T-helper 22 cell (primary cell): ENCODE measurements around the gene CHMP2A.
"Not testable (repeated sequence)": the region's sequence is repeated elsewhere in the genome, so short reads cannot be mapped to it uniquely, and the experiment has no call there.

Experiments
- DNase-seq: peaks from one replicate; pipeline ENCODE4 v3.0.0-alpha.2; 2020; ENCODE audit warnings: low read depth

The CHMP2A gene

DNA sequence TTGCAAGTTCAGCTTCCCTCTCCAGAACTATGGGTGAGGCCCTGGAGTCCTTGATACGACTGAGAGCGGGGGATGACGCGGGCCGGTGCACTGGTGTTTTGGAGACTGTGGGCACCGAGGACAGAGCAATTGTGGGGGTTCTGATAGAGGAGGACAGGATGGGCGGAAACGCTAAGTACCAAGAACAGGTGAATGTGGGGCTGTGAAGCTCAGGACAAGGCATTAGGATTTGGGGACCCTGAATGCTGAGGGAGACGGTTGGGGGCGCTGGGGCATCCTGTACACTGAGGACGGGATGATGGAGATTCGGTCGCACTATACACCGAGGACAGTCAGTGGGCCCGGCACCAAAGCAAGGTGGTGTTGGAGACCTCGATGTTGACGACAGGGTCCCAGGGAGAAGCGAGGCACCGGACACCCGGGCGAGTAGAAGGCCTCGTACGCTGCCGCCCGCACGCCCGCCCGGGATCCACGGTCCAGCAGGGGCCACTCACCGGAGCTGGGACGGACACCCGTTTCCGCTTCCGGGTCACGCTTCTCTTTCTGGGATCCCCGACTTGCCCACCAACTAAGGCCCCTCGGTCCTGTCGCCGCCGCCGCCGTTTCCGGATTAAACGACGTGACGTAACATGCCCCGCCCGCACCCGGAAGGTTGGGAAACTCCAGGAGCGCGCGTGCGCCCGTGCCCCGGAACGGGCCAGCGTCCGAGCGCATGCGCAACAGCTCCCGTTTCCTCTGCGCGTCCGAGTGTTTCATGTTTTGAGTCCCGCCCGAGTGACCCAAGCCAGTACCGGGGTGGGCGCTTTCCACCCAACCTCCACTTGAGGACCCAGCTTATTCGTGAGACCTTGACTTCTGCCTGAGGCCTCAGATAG, at the start of gene CHMP2A:
CHMP2A (minus strand) TSS at position 612 of the 875 bp plus-strand sequence. CDS start 893 bp downstream, outside the sequence.
- DNase-seq = peak; percentile 96

DNA sequence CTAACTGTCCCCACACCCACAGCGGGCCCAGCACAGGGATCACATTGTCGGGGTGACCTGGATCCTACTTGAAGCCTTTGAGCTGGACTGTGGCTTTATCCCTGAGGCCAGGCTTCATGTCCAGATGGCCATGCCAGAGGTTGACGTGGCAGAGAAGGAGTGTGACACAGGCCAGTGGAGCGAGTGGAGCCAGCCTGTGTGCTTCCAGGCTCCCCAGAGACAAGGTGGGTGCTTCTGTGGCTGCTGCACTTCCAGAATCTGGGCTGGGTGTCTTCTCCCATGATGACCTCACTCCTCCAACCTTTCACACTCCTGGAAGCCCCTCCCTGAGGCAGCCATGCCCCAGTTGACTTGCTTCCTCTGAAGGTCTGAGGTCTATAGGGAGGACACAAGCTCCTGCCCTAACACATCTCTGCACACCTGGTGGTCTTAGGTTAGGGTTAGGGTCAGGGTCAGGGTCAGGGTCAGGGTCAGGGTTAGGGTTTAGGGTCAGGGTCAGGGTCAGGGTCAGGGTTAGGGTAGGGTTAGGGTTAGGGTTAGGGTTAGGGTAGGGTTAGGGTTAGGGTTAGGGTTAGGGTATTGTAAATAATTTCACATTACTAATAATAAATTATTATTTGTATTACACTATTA, 31.3 kb upstream of the CHMP2A start:
- DNase-seq = no peak

DNA sequence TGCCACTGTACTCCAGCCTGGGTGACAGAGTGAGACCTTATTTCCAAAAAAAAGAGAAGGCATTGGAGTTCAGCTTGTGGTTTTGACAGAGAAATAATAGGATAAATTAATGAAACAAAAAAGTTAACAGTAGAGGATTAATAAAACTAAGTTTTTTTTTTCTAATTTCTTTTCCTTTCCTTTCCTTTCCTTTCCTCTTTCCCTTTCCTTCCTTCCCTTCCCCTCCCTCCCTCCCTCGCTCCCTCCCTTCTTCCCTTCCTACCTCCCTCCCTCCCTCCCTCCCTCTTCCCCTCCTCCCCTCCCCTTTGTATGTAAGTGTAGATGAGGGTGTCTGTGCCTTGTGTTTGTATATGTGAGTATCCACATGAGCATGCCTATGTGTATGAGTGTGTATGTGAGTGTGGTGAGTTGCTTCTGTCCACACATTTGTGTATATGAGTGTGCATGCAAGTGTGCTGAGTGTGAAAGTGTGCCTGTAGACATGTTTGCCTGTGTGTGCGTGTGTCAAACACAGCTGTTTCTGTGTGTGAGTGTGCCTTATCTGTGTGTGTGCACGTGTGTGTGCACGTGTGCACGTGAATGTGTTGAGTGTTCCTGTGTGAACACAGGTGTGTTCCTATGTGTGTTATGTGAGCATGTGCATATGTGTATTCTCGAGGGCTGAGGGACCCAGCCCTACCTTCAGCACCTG, 30.7 kb upstream of the CHMP2A start:
- no peak for DNase-seq

DNA sequence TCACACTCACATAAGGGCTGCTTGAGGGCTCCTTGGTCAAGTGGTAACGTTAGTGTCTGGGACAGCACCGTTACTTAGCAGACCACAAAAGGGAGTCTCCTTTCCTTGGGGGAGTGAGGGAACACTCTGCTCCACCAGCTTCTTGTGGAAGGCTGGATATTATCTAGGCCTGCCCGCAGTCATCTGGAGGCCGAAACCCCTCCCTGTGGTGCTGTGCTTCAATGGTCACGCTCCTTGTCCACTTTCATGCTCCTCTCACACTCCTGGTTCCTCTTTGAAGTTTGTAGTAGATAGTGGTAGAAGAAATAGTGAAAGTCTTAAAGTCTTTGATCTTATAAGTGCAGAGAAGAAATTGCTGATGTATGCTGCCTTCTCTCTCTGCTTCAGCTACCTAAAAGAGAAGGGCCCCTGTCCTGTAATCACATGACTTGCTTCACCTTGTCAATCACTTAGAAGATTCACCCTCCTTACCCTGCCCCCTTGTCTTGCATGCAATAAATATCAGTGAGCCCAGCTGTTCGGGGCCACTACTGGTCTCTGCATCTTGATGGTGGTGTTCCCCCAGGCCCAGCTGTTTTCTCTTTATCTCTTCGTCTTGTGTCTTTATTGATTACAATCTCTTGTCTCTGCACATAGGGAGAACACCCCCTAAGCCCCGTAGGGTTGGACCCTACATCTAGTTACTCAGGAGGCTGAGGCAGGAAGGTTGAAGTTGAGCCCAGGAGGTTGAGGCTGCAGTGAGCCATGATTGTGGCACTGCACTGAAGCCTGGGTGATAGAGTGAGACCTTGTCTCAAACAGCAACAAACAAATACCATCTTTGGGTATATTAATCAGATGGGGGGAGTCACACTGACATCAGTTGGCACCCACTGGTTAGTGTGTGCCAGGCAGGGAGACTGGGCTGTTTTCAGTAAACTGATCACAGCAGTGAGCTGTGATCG, 29.9 kb upstream of the CHMP2A start:
- DNase-seq = no peak

DNA sequence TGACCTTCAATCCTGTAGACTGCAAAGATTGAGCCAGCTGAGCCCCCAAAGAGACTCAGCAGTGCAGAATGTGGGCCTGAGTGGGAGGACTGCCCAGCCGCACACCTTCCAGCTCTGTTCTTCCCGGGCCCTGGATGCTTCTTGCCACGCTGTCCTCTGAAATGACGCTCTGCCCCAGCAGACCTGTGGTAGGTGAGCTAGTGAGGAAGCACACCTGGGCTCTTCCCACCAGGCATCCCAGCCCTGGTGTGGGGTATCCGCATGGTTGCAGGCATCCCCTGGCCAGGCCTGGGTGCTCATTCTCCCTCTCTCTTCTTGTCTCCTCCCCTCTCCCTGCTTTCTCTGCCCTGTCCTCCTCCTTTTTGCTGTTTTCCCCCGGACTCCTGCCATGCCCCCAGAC, 28.1 kb upstream of the CHMP2A start:
- no peak for DNase-seq

DNA sequence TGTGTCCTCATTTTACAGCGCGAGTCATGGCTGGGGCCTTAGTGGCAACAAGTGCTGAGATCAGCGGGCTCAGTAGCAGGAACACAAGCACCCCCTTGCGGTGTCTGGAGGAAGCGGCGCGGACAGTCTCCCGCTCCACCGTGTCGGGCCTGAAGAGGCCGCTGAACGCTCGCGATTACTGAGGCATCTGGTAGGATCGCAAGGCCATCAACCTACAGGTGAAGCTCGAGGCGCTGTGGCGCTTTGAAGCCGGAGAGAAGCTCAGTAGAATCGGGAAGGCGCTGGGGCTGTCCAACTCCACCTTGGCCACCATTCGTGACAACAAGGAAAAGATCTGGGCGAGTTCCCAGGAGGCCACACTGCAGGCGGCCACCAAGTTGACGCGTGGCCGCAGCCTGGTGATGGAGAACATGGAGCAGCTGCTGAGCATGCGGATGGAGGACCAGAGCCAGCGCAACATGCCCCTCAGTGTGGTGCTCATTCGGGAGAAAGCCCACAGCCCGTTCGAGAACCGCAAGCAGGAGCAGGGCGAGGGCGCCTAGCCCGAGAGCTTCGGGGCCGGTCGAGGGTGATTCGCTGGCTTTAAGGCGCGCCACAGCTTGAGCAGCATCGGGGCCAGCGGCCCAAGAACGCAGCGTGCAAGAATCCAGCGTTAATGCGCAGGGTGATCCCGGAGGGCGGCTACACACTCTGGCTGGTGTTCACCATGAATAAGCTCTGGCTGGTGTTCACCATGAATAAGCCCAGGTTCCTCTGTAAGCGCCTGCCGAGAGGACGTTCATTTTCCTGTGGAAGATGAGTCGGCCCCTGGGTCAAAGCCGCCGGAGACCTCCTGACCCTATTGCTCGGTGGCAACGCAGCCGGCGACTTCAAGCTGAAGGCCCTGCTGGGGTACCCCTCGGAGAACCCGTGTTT, 26.6 kb upstream of the CHMP2A start:
- DNase-seq = peak; percentile 66

DNA sequence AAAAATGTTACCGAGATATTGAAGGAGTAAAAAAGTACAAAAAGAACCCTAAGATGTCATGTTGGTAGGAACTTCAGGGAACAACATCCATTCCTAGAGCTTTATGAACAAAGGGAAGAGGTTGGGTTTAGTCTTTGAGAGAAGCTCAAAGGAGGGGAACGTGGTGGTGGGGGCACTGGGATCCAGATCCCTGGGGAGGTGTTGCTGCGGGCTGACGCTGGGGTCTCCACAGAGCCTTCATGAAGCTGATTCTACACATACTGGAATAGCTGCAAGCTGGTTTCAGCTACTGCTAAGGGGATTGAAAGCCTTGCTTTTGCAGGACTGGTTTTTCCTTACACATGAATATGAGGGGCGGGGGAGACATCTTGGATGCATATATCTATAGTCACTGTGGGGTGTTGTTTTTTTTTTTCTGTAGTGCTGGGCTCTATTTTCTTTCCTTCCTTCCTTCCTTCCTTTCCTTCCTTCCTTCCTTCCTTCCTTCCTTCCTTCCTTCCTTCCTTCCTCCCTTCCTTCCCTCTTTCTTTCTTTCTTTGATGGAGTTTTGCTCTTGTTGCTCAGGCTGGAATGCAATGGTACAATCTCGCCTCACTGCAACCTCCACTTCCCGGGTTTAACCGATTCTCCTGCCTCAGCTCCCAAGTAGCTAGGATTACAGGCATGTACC, 24.7 kb upstream of the CHMP2A start:
- DNase-seq = no peak

DNA sequence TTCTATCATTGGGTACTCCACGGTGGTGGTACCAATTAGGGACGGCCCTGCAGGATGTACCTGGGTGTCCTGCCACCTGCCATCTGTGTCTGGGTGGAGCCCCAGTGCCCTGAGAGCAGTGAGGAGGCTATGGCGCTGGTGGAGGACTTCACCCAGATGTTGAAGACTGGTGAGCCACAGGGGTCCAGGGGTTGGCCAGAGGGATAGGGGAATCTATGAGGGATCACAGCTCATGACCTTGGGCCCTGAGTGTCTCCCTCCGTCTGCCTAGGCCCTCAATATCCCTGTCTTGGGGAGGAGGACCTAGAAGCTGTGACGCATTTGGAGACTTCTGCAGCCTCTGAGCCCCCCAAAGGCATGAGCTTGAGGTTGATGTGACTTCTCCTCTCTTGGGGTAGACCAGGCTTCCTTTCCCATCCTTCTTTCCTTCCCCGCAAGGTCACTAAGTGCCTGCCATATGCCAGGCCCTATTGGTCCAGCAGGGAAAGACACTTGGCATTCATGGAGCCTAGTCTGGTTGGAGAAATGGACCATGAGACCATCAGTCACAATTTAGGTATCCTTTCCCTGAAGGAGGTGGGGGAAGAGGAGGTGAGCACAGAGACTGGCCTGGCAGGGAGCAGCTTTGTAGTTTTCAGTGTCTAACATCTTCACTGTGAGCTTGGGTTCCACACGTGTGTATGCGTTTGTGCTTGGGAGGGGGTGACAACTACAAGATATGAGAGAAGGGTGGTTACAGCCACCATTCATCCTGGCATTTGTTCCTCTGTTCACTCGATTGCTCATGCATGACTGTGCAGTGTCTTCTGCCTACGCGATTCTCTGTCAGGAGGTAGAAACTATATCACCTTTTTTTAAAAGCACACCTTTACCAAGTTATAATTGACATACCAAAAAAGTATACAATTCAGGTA, 23.4 kb upstream of the CHMP2A start:
- DNase-seq = no peak

DNA sequence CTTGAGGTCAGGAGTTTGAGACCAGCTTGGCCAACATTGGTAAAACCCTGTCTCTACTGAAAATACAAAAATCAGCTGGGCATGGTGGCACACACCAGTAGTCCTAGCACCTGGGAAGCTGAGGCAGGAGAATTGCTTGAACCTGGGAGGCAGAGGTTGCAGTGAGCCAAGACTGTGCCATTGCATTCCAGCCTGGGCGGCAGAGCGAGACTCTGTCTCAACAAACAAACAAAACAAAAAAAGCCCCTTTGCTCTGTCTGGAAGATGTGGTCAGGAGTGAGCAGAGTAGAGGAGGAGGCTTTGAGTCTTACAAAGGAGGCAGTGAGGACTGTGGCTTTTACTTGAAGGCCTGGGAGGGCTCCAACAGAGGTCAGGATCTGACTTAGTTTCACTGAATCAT, 22.7 kb upstream of the CHMP2A start:
- DNase-seq = not testable (repeated sequence)

DNA sequence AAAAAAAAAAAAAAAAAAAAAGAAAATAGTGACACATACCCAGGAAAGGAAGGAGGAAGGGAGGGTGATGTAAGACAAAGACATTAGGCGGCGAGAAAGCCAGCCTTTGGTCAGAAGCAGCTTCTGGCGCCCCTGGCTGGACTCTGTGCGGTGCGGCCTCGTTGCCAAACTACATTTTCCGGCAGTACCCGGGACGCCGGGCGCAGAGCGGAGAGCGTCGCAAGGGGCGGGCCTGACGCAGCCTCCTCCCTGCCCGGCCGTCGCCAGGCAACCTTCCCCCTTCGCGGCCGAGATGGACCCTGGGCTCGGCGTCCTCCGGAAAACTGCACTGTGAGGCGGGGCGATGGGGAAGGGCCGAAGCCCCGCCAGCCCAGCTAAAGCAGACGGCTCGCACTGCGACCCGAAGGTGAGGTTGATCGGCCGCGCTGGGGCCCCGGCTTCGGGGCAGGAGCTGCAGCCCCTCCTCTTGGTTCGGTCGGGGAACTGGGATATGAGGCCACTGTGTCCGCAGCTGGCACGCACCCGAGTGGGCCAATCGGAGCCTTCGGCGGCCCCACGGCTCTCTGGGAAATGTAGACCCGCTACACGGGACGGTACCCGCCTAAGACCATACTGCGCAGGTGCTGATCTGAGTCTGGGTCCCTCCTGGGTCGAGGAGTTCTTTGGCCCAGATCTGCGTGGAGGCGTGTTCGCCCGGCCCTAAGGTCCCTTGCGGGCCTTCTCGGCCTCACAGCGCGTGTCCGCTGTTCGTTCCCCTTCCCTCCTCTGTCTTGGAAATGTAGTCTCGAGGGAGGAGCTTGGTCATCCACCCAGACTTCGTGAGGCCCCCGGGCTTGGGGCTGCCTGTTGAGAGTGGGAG, 20.5 kb upstream of the CHMP2A start:
- peak; percentile 59 for DNase-seq

DNA sequence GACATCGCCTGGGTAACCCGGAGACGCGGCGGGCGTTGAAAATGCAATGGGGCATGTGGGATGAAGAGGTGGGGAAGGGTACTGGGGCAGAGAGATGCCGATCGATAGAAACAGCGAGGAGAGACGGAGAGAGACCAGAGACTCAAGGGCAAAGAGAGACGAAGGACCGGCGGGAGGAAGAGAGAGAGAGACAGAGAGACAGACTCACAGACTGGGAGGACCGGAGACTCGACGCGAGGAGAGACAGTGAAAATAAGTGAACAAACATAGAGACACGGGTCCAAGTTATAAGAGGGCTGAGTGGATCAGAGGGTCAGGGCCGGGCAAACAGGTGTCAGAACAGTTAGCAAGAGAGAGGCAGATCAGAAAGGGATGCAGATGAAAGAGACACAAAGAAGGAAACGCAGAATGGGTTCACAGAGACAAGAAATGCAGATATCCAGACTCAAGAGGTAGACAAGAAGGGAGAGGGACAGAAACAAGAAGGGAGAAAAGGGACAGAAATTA, 18.8 kb upstream of the CHMP2A start:
- DNase-seq = no peak

DNA sequence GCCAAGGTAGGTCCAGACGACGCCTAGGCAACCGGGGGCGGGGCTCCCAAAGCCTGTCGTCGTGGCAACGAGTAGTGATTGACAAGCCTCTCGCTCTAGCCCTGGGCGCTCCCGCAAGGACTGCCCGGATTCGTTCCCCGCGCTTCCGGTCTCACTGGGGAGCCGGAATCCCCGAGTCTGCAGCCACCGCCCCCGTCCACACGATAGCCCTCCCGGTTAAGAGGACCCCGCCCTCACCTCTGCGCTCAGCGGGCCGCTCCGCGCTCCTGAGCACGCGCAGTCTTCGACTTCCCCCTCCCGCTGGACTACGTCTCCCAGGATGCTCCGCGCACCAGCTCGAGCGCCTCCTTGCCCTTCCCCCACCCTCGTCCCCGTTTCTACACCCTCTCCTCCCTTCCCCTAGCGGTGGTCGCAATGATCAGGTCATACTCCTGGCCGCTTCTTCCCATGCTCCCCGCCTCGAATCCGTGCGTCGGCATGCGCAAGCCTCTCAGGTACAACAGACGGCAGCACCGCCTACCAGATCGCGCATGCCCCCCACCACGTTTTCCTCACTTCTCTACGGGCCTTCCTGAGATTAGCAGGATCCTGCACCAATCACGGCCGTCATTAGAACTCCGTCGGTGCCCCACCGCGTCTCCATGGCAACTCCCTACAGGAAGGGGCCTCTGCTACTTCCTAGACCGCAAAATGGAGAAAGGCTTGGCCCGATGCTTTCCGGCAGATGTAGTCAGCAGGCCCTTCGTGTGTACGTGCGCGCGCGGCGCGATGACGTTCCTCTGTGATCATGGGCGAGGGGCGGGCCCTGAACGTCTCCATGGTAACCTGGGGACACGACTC, 18.1 kb upstream of the CHMP2A start, which contains the start of gene MZF1:
MZF1 (minus strand) TSS at position 518 of the 840 bp plus-strand sequence. CDS start 1,946 bp downstream, outside the sequence.
- DNase-seq = peak; percentile 100

DNA sequence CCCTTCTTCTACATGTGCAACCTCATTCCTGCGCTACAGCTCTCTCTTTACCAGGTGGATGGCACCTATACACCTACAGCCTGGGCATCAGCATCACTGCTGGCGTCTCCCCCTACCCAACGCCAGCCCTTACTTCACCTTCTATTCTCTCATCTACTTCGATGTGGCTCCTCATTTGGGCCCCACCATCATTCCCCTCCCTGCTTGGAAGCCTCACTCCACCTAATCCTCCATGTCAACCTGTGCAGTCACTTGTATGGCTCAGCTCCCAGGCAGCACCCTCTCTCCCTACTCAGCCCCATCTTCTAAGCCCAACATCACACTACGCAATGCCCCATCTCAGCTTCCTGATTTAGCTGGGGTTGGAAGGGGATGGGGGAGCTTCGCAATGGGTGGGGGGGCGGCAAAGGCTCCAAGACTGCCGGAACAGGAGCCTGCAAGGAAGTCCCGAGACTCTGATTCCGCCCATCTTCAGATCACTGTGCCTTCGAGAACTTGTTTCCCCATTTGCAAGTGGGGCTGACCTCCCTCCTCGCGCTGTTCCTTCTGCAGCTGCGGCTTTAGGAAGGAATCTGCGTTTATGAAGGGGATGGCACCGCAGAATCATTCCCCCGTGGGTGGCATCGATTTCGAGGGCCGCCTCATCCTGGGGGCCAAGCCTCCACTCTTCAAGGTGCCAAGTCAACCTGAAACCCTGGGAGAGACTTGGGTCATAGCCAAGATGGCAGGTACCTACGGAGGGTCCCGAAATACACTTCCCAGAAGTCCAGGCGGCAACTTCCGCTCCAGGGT, 17.3 kb upstream of the CHMP2A start:
- no peak for DNase-seq

DNA sequence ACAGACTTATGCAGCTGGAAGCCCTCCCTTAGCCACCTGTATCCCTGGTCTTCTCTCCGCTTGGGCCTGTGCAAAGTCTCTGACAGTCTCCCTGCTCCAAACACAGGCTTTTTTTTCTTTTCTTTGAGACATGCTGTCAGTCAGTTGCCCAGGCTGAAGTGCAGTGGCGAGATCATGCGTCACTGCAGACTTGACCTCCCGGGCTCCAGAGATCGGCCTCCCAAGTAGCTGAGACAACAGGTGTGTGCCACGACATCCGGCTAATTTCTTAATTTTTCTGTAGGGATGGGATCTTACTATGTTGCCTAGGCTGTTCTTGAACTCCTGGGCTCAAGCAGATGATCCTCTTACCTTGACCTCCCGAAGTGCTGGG, 16.7 kb upstream of the CHMP2A start:
- DNase-seq = no peak

DNA sequence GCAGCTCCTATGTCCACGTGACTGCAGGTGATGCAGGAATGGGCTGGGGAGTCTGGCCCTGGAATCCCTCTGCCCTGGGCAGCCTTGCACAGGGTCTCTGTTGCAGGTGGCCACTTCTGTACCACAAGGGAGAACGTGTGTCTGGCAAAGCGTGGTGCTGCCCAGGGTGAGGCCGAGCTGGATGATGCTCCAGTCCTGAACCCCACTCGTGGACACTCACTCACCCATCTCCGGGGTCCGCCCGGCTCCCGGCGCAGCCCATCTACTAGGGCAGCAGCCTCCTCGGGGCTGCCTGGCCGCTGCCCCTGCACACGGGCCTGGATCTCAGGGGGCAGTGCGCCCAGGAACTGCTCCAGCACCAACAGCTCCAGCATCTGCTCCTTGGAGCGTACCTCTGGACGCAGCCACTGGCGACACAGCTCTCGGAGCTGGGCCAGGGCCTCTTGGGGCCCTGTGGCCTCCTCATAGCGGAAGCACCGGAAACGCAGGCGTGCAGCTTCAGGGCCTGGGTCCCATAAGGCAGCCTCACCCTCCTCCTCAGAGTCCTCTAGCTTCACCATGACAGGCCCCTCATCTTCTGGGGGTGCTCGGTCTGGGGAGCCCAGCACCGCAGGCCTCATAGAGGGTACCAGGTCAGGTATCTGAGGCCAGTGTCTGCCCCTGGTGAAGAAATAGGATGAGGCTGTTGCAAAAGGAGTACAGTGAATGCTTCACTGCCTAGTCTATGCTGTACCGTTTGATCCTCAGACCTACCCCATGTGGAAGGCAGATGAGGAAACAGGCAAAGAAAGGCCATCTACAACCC, 16.1 kb upstream of the CHMP2A start:
- DNase-seq = no peak
